Stimulated activated CD4-positive, alpha-beta T cell treated with anti-CD3 and anti-CD28 coated beads, Interleukin-15, amount 100 ng/mL, for 24 hours (primary cell): Measurements from ENCODE around the gene SPATS2L.

ENCODE experiments used
- DNase-seq: peaks from one replicate; pipeline ENCODE4 v3.0.0-alpha.2; 2020

SPATS2L gene

GRCh38 chr2:200353120-200353519 lies 46.6 kb downstream of the SPATS2L start:
- no peak for DNase-seq

- no peak for DNase-seq
These were observed 47.4 kb downstream of the SPATS2L start for GRCh38 chr2:200353874-200354273.

GRCh38 chr2:200354833-200355751 lies 48.6 kb downstream of the SPATS2L start:
- no peak for DNase-seq

- DNase-seq: no peak
These were observed 49.8 kb downstream of the SPATS2L start for GRCh38 chr2:200356321-200356720.

- DNase-seq: no peak
These were observed 50.4 kb downstream of the SPATS2L start for GRCh38 chr2:200356857-200357384.

GRCh38 chr2:200357845-200358244 lies 51.4 kb downstream of the SPATS2L start:
- DNase-seq: no peak

- no peak for DNase-seq
These were observed 53.1 kb downstream of the SPATS2L start for GRCh38 chr2:200359552-200359951.

- DNase-seq: no peak
These were observed 53.9 kb downstream of the SPATS2L start for GRCh38 chr2:200360364-200360763.

GRCh38 chr2:200362202-200362917 lies 55.9 kb downstream of the SPATS2L start:
- DNase-seq: no peak

- DNase-seq: no peak
These were observed 56.8 kb downstream of the SPATS2L start for GRCh38 chr2:200363279-200363678.

- no peak for DNase-seq
These were observed 57.6 kb downstream of the SPATS2L start for GRCh38 chr2:200364142-200364541.

- DNase-seq: no peak
These were observed 58.1 kb downstream of the SPATS2L start for GRCh38 chr2:200364620-200365019.

- DNase-seq: no peak
These were observed 58.7 kb downstream of the SPATS2L start for GRCh38 chr2:200365209-200365608.

GRCh38 chr2:200367155-200367554 lies 60.7 kb downstream of the SPATS2L start:
- DNase-seq: no peak

- no peak for DNase-seq
These were observed 63.4 kb downstream of the SPATS2L start for GRCh38 chr2:200369886-200370285.

- DNase-seq: no peak
These were observed 66.7 kb downstream of the SPATS2L start for GRCh38 chr2:200373231-200373630.

- DNase-seq: peak; percentile 39
These were observed 67.5 kb downstream of the SPATS2L start for GRCh38 chr2:200373973-200374416.

GRCh38 chr2:200376513-200377354 lies 70.2 kb downstream of the SPATS2L start:
- DNase-seq: no peak

GRCh38 chr2:200377355-200378336 lies 71.2 kb downstream of the SPATS2L start:
- DNase-seq: no peak

GRCh38 chr2:200378652-200379290 lies 72.3 kb downstream of the SPATS2L start:
- no peak for DNase-seq
